Activated CD8-positive, alpha-beta memory T cell treated with anti-CD3 and anti-CD28 coated beads for 1 hour (primary cell): ENCODE data around the gene ARID1A.

Experiments used
- DNase-seq, 2 donors: peaks; one replicate each; pipeline ENCODE4 v3.0.0-alpha.2; 2020; ENCODE audit warnings: low read depth in 1 of 2; ENCODE audit errors: extremely low read depth in 1 of 2

ARID1A gene

GRCh38 chr1:26824731-26825130 lies 128.9 kb downstream of the ARID1A start:
- DNase-seq, result no peak

- peak in 1 of 2 donors; percentile 56 for DNase-seq
Measured at GRCh38 chr1:26826261-26827105, 130.7 kb downstream of the ARID1A start, which contains the start of gene ZDHHC18. Gene ZDHHC18 (plus strand): TSS chr1:26826688. CDS start chr1:26826805, 117 bp downstream.

- no peak for DNase-seq
Measured at GRCh38 chr1:26827106-26827604, 131.3 kb downstream of the ARID1A start.

- DNase-seq, result no peak
Measured at GRCh38 chr1:26827663-26828062, 131.8 kb downstream of the ARID1A start.

- no peak for DNase-seq
Measured at GRCh38 chr1:26828411-26828991, 132.7 kb downstream of the ARID1A start.

- DNase-seq, result no peak
Measured at GRCh38 chr1:26829184-26829911, 133.5 kb downstream of the ARID1A start.

GRCh38 chr1:26831059-26831458 lies 135.2 kb downstream of the ARID1A start:
- no peak for DNase-seq
